Peyer's patch (tissue), 4 donors: ENCODE results near the gene CD226.

Experiments
- POLR2A ChIP-seq, 2 donors: fragments of 450-650 bp; IDR thresholded peaks; one replicate each; pipeline ENCODE4 v1.5.1; 2017; ENCODE audit warnings: antibody characterized with exemption in 2 of 2, mild to moderate bottlenecking in 2 of 2, moderate library complexity in 2 of 2
- TF ChIP-seq, protein P1 (sequence below), 6 experiments: fragments of 450-650 bp in 4 of 6; fragments of 200-600 bp in 2 of 6; sonication (generic) in 1 of 6; IDR thresholded peaks; one replicate each; pipeline ENCODE4 v1.5.1; 2017 to 2019; ENCODE audit warnings: antibody characterized with exemption in 6 of 6, mild to moderate bottlenecking in 3 of 6, moderate library complexity in 1 of 6

DNA sequence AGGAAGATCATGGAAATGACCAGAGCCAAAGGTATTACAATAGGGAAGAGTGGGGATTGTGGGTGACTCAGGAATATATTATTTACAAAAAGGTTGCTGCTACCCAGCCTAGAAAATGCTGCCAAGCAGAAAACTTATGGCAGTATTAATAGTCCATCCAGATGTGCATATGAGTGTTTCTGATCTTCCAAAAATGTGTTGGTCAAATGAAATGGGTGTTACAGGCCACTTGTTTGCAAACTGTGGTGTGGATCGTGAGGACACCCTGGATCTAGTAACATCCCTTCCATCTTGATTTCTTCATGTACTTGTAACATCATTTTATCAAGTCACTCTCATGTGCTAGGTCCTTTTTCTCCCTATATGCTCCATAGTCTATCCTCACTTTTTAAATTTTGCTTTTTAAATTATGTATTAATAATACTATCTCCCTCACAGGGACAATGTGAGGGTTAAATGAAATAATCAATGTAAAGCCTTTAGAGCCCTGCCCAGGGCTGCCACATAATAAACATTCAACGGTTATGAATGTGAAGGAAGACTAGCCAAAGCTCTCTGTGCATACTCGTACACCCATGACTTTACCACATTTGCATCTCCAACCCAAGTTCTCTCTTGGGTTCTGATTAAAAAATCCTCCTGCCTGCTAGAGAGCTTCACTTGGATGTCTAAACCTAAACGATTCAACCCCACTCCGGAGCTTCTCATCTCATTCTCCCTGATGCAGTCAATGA lies 18.5 kb downstream of the CD226 start:
- TF ChIP-seq, protein P1, sequence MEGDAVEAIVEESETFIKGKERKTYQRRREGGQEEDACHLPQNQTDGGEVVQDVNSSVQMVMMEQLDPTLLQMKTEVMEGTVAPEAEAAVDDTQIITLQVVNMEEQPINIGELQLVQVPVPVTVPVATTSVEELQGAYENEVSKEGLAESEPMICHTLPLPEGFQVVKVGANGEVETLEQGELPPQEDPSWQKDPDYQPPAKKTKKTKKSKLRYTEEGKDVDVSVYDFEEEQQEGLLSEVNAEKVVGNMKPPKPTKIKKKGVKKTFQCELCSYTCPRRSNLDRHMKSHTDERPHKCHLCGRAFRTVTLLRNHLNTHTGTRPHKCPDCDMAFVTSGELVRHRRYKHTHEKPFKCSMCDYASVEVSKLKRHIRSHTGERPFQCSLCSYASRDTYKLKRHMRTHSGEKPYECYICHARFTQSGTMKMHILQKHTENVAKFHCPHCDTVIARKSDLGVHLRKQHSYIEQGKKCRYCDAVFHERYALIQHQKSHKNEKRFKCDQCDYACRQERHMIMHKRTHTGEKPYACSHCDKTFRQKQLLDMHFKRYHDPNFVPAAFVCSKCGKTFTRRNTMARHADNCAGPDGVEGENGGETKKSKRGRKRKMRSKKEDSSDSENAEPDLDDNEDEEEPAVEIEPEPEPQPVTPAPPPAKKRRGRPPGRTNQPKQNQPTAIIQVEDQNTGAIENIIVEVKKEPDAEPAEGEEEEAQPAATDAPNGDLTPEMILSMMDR (IDR thresholded peaks at IDR 0.05): no peak
- no peak for TF ChIP-seq POLR2A (IDR thresholded peaks at IDR 0.05)
